CD14-positive monocyte (primary cell): Measurements from ENCODE around the gene MAML3. TPM values are rescaled to one million over a fixed set of nuclear protein-coding genes. Genes with fewer than 3 reads are reported as not detected.
A peak's percentile ranks its signal among the peaks of the same experiment; 100 is the strongest.

Experiments
- DNase-seq, 3 donors: peaks; one replicate each; pipeline ENCODE4 v3.0.0-alpha.2; 2011 to 2022
- H2AFZ ChIP-seq: 2 replicates; pipeline ENCODE4 v1.6.0; 2012; ENCODE audit warnings: mild to moderate bottlenecking, low read depth, low read length, inconsistent platforms; ENCODE audit not compliant: insufficient read depth, poor library complexity, severe bottlenecking
- H3K27ac ChIP-seq, 2 donors: 1 replicate in 1 of 2; 2 replicates in 1 of 2; pipeline ENCODE4 v1.5.1; 2012 to 2013; ENCODE audit warnings: low read length in 2 of 2, control low read depth in 1 of 2, inconsistent platforms in 1 of 2, low read depth in 1 of 2, mild to moderate bottlenecking in 1 of 2
- H3K27me3 ChIP-seq, 2 donors: one replicate each; pipeline versions ENCODE4 v1.6.0 to v1.6.1; 2011 to 2013; ENCODE audit warnings: low read length in 2 of 2; ENCODE audit not compliant: control insufficient read depth in 2 of 2, insufficient read depth in 2 of 2
- H3K36me3 ChIP-seq, 2 donors: replicated peaks in 1 of 2; 1 replicate in 1 of 2; 2 replicates in 1 of 2; pipeline versions ENCODE4 v1.5.1 to v1.6.1; 2012 to 2013; ENCODE audit warnings: low read length in 2 of 2, control low read depth in 1 of 2, inconsistent platforms in 1 of 2, mild to moderate bottlenecking in 1 of 2; ENCODE audit not compliant: insufficient read depth in 2 of 2, control insufficient read depth in 1 of 2
- H3K4me1 ChIP-seq, 2 donors: 1 replicate in 1 of 2; 2 replicates in 1 of 2; pipeline versions ENCODE4 v1.5.1 to v1.6.1; 2012 to 2013; ENCODE audit warnings: low read length in 2 of 2, control low read depth in 1 of 2, inconsistent platforms in 1 of 2, mild to moderate bottlenecking in 1 of 2, moderate library complexity in 1 of 2; ENCODE audit not compliant: insufficient read depth in 2 of 2, control insufficient read depth in 1 of 2
- H3K4me2 ChIP-seq: replicated peaks from 2 replicates; pipeline ENCODE3; 2012; ENCODE audit warnings: low read length, moderate library complexity, mild to moderate bottlenecking; ENCODE audit not compliant: poor library complexity, severe bottlenecking; ENCODE audit errors: extremely low read depth
- H3K4me3 ChIP-seq, 3 experiments: fragments of 200-600 bp in 1 of 3; sonication (generic) in 1 of 3; replicated peaks in 1 of 3; 1 replicate in 2 of 3; 2 replicates in 1 of 3; pipeline ENCODE4 v1.5.1; 2011 to 2013; ENCODE audit warnings: low read length in 3 of 3, mild to moderate bottlenecking in 3 of 3, control low read depth in 2 of 3, low read depth in 2 of 3, inconsistent platforms in 1 of 3, moderate library complexity in 1 of 3
- H3K79me2 ChIP-seq: 2 replicates; pipeline ENCODE4 v1.6.0; 2012; ENCODE audit warnings: mild to moderate bottlenecking, control low read depth, inconsistent platforms, low read length, moderate library complexity; ENCODE audit not compliant: insufficient read depth
- H3K9ac ChIP-seq: 2 replicates; pipeline ENCODE4 v1.6.0; 2017; ENCODE audit warnings: low read length, mild to moderate bottlenecking; ENCODE audit not compliant: insufficient read depth, poor library complexity, severe bottlenecking
- H3K9me3 ChIP-seq, 2 donors: replicated peaks in 1 of 2; 1 replicate in 1 of 2; 2 replicates in 1 of 2; pipeline versions ENCODE4 v1.5.1 to v1.6.1; 2012 to 2013; ENCODE audit warnings: low read length in 2 of 2, control low read depth in 1 of 2; ENCODE audit not compliant: control insufficient read depth in 1 of 2, insufficient read depth in 1 of 2
- H4K20me1 ChIP-seq: 2 replicates; pipeline ENCODE4 v1.6.0; 2012; ENCODE audit warnings: mild to moderate bottlenecking, low read length, control low read depth, moderate library complexity; ENCODE audit not compliant: insufficient read depth
- H3K27ac Mint-ChIP-seq, 7 donors: one replicate each; pipeline ENCODE4 v1.8.0; 2020; ENCODE audit warnings: mild to moderate bottlenecking in 7 of 7, mixed read lengths in 7 of 7, moderate library complexity in 6 of 7, inconsistent platforms in 2 of 7
- H3K27me3 Mint-ChIP-seq, 3 donors: one replicate each; pipeline ENCODE4 v1.8.0; 2021 to 2022; ENCODE audit warnings: low read depth in 3 of 3, mild to moderate bottlenecking in 3 of 3, mixed read lengths in 3 of 3, moderate library complexity in 3 of 3, inconsistent platforms in 1 of 3
- H3K36me3 Mint-ChIP-seq, 2 donors: one replicate each; pipeline ENCODE4 v1.8.0; 2020; ENCODE audit warnings: mixed read lengths in 2 of 2, inconsistent platforms in 1 of 2, mild to moderate bottlenecking in 1 of 2
- H3K4me1 Mint-ChIP-seq: one replicate; pipeline ENCODE4 v1.8.0; 2020; ENCODE audit warnings: mild to moderate bottlenecking, mixed read lengths
- H3K4me3 Mint-ChIP-seq, 2 donors: one replicate each; pipeline ENCODE4 v1.8.0; 2020; ENCODE audit warnings: mild to moderate bottlenecking in 2 of 2, mixed read lengths in 2 of 2, moderate library complexity in 1 of 2
- H3K9me3 Mint-ChIP-seq, 7 donors: one replicate each; pipeline ENCODE4 v1.8.0; 2020 to 2022; ENCODE audit warnings: mixed read lengths in 7 of 7, mild to moderate bottlenecking in 6 of 7, moderate library complexity in 6 of 7, inconsistent platforms in 2 of 7
- CTCF ChIP-seq: fragments of 200-600 bp; IDR thresholded peaks from one replicate; pipeline ENCODE4 v1.8.0; 2022; ENCODE audit warnings: antibody characterized with exemption, mild to moderate bottlenecking
- WGBS: methylation state at CpG from one replicate; pipeline ENCODE4 v1.1.5; 2013; ENCODE audit warnings: missing lambda C conversion rate; ENCODE audit not compliant: insufficient coverage; 5-methylcytosine and 5-hydroxymethylcytosine counted together
- intact Hi-C, 2 donors: fragments of 100-400 bp; cut with micrococcal nuclease; formaldehyde crosslinking; loops; one replicate each; pipeline versions ENCODE4 v1.15.0 to v1.15.1; 2023
- polyA plus RNA-seq, 3 donors: library from polyadenylated mRNA; depleted of rRNA in 1 of 3; unstranded in 2 of 3; stranded (reverse) in 1 of 3; fragments of 300-500 nt in 2 of 3; fragments of >200 nt in 1 of 3; fragmentation: Illumina TruSeq in 2 of 3; gene quantifications; 1 replicate in 2 of 3; 2 replicates in 1 of 3; pipeline ENCODE4 v1.2.3, GENCODE V29; 2012 to 2021

MAML3 gene
- polyA plus RNA-seq, 3 donors, result 1.5 to 6.5 (median 2.3) TPM

- intact Hi-C loops, result no loop called here
- no peak for DNase-seq
Measured at GRCh38 chr4:140123666-140124377, 30.2 kb downstream of the MAML3 start.

GRCh38 chr4:140122891-140123290 lies 31.1 kb downstream of the MAML3 start:
- H3K4me2 ChIP-seq, result no peak overlapping the region
- Mint-ChIP-seq H3K27ac (no peak overlapping the region), H3K4me1 (peaks cover 5% of the 10 kb centered on the region), H3K27me3 (peaks cover 0 to 2% (median 2%) of the 10 kb centered on the region in 3 donors), H3K9me3 (no peaks in the 10 kb centered on the region), H3K4me3 (no peak overlapping the region), H3K36me3 (peaks cover 3 to 8% of the 10 kb centered on the region in 2 donors)
- no peaks in the 10 kb centered on the region for H3K9me3 ChIP-seq
- no peaks in the 10 kb centered on the region for H3K4me1 ChIP-seq
- peaks cover 34% of the 10 kb centered on the region for H4K20me1 ChIP-seq
- H3K27ac ChIP-seq, result no peak overlapping the region
- TF ChIP-seq CTCF, result no peak
- H3K9ac ChIP-seq, result no peak overlapping the region
- intact Hi-C loops, result no loop called here
- H3K4me3 ChIP-seq, result no peak overlapping the region
- H3K27me3 ChIP-seq, result no peaks in the 10 kb centered on the region
- H2AFZ ChIP-seq, result no peak overlapping the region
- H3K36me3 ChIP-seq, result no peaks in the 10 kb centered on the region
- no CpG with 5 or more reads among the region's 1 CpG for WGBS
- H3K79me2 ChIP-seq, result peaks cover 29% of the 10 kb centered on the region
- no peak for DNase-seq

More at GRCh38 chr4:140123666-140124377, 30.2 kb downstream of the MAML3 start:
- no peak overlapping the region for H3K4me3 Mint-ChIP-seq
- Histone ChIP-seq H4K20me1 (peaks cover 44% of the 10 kb centered on the region), H3K27me3 (no peaks in the 10 kb centered on the region), H3K9ac (no peak overlapping the region), H2AFZ (no peak overlapping the region), H3K27ac (no peak overlapping the region), H3K9me3 (no peaks in the 10 kb centered on the region), H3K4me1 (no peaks in the 10 kb centered on the region), H3K79me2 (peaks cover 39% of the 10 kb centered on the region), H3K4me3 (no peak overlapping the region), H3K4me2 (no peak overlapping the region), H3K36me3 (no peaks in the 10 kb centered on the region)
- peaks cover 7% of the 10 kb centered on the region for H3K4me1 Mint-ChIP-seq
- peak overlapping the region in 2 of 7 donors; percentile 1 to 5 for H3K27ac Mint-ChIP-seq
- peaks cover 0 to 2% (median 1%) of the 10 kb centered on the region in 3 donors for H3K27me3 Mint-ChIP-seq
- no peaks in the 10 kb centered on the region for H3K9me3 Mint-ChIP-seq
- H3K36me3 Mint-ChIP-seq, result peaks cover 9 to 12% of the 10 kb centered on the region in 2 donors
- no peak for TF ChIP-seq CTCF
- 84% methylated on average over 6 of the region's 8 CpGs for WGBS
